Measurements from ENCODE around the gene GPRC5B. TPM values are rescaled to one million over a fixed set of nuclear protein-coding genes. Genes with fewer than 3 reads are reported as not detected.

The GPRC5B gene
- total and polyA plus RNA-seq, 2 donors (not counting 3 experiments of a cell fraction or from before 2014, with no cell fraction given) = 42.3 TPM

DNA sequence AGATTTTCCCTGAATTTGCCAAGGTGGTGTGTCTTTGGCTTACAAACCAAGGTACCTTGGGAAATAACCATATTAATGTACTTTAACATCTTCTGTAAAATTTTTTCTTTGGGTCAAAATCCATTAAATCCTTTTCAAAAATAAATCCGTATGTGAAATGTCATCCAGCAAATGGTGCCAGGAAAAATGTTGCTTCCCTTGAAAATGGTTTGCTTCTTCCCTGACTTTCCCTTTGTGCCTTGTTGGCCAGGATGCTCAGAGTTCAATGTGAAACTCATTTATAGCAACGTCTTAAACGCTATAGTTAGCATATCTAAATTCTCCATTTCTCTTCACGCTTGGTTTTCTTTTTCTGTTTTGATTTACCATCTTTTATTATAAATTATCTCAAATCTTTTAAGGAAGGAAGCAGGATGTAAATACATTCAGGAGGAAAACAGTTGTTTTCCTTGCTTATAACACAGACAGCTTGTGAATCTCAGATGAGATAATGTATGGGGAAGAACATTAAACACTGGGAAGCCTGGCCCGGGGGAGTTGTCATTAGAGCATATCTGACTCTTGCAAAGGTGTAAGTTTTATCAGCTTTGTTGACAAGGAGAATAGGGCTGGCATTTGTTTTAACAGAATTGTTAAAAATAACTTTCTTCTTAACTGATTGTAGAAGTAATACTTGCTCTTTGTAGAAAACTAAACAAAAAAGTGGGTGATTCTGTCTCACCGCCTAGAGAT, 42.1 kb downstream of the GPRC5B start:
- Histone ChIP-seq H3K27ac (ENCODE audit: insufficient read depth, low read depth, low read length) (no peak overlapping the region), H4K20me1 (replicated peaks; ENCODE audit: control insufficient read depth, extremely low read depth, insufficient read depth, low read length) (no peaks in the 10 kb centered on the region), H3K9me3 (replicated peaks; ENCODE audit: control insufficient read depth, insufficient read depth, low read length) (no peaks in the 10 kb centered on the region), H3K79me2 (ENCODE audit: control insufficient read depth, insufficient read depth, low read length) (no peaks in the 10 kb centered on the region), H3K36me3 (ENCODE audit: control insufficient read depth in 2 of 2, extremely low read depth in 1 of 2, insufficient read depth in 2 of 2, low read length in 2 of 2) (no peaks in the 10 kb centered on the region), H3K27me3 (ENCODE audit: control insufficient read depth in 2 of 2, insufficient read depth in 2 of 2, low read length in 2 of 2) (no peaks in the 10 kb centered on the region), H2AFZ (ENCODE audit: low read depth, low read length) (no peak overlapping the region), H3K4me3 (replicated peaks in 1 of 3; ENCODE audit: insufficient read depth in 1 of 3, low read depth in 1 of 3, low read length in 3 of 3) (no peak overlapping the region), H3K9ac (replicated peaks; ENCODE audit: extremely low read depth, insufficient read depth, low read length) (no peak overlapping the region), H3K4me1 (ENCODE audit: control insufficient read depth, extremely low read depth, insufficient read depth, low read length) (peaks cover 3% of the 10 kb centered on the region), H3K4me2 (ENCODE audit: insufficient read depth, low read length) (peak overlapping the region; percentile 25), H3K9me1 (replicated peaks; ENCODE audit: control insufficient read depth, extremely low read depth, insufficient read depth, low read length) (no peaks in the 10 kb centered on the region)
- TF ChIP-seq FOS (IDR thresholded peaks at IDR 0.05; ENCODE audit: borderline replicate concordance, insufficient read depth, low read length) (no peak), POLR2AphosphoS5 (IDR thresholded peaks at IDR 0.05; ENCODE audit: insufficient read depth, low read depth, low read length) (no peak)
- CTCF ChIA-PET = no interaction called here
- POLR2A ChIA-PET = no interaction called here
- intact Hi-C loops (cut with micrococcal nuclease) = no loop called here
- dilution Hi-C loops (cut with MboI; ENCODE audit: extremely low pct_ligation_motif_present, low sequenced_read_pairs) = no loop called here
- no peak for DNase-seq (ENCODE audit: low read depth, low spot score)
- FAIRE-seq = peak; percentile 31
- no TSS peak for BruUV-seq (replicated peaks)

GRCh38 chr16:19841184-19841583, 43.5 kb downstream of the GPRC5B start:
- Histone ChIP-seq H4K20me1 (replicated peaks; ENCODE audit: control insufficient read depth, extremely low read depth, insufficient read depth, low read length) (no peaks in the 10 kb centered on the region), H2AFZ (ENCODE audit: low read depth, low read length) (no peak overlapping the region), H3K9ac (replicated peaks; ENCODE audit: extremely low read depth, insufficient read depth, low read length) (no peak overlapping the region), H3K36me3 (ENCODE audit: control insufficient read depth in 2 of 2, extremely low read depth in 1 of 2, insufficient read depth in 2 of 2, low read length in 2 of 2) (no peaks in the 10 kb centered on the region), H3K27ac (ENCODE audit: insufficient read depth, low read depth, low read length) (no peak overlapping the region), H3K4me1 (ENCODE audit: control insufficient read depth, extremely low read depth, insufficient read depth, low read length) (peaks cover 3% of the 10 kb centered on the region), H3K9me1 (replicated peaks; ENCODE audit: control insufficient read depth, extremely low read depth, insufficient read depth, low read length) (no peaks in the 10 kb centered on the region), H3K4me3 (replicated peaks in 1 of 3; ENCODE audit: insufficient read depth in 1 of 3, low read depth in 1 of 3, low read length in 3 of 3) (no peak overlapping the region), H3K79me2 (ENCODE audit: control insufficient read depth, insufficient read depth, low read length) (no peaks in the 10 kb centered on the region), H3K27me3 (ENCODE audit: control insufficient read depth in 2 of 2, insufficient read depth in 2 of 2, low read length in 2 of 2) (no peaks in the 10 kb centered on the region), H3K9me3 (replicated peaks; ENCODE audit: control insufficient read depth, insufficient read depth, low read length) (no peaks in the 10 kb centered on the region), H3K4me2 (ENCODE audit: insufficient read depth, low read length) (no peak overlapping the region)
- dilution Hi-C loops (cut with MboI; ENCODE audit: extremely low pct_ligation_motif_present, low sequenced_read_pairs) = no loop called here
- FAIRE-seq (no peak), DNase-seq (ENCODE audit: low read depth, low spot score) (no peak)
- ChIA-PET POLR2A (no interaction called here), CTCF (no interaction called here)
- no TSS peak for BruUV-seq (replicated peaks)
- intact Hi-C loops (cut with micrococcal nuclease) = no loop called here
- TF ChIP-seq, protein P1, sequence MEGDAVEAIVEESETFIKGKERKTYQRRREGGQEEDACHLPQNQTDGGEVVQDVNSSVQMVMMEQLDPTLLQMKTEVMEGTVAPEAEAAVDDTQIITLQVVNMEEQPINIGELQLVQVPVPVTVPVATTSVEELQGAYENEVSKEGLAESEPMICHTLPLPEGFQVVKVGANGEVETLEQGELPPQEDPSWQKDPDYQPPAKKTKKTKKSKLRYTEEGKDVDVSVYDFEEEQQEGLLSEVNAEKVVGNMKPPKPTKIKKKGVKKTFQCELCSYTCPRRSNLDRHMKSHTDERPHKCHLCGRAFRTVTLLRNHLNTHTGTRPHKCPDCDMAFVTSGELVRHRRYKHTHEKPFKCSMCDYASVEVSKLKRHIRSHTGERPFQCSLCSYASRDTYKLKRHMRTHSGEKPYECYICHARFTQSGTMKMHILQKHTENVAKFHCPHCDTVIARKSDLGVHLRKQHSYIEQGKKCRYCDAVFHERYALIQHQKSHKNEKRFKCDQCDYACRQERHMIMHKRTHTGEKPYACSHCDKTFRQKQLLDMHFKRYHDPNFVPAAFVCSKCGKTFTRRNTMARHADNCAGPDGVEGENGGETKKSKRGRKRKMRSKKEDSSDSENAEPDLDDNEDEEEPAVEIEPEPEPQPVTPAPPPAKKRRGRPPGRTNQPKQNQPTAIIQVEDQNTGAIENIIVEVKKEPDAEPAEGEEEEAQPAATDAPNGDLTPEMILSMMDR (IDR thresholded peaks at IDR 0.05; ENCODE audit: extremely low read depth in 1 of 2, insufficient read depth in 1 of 2, low read depth in 1 of 2, low read length in 2 of 2) = no peak

Measured in endothelial cell of umbilical vein (primary cell).